ENCODE measurements around the gene BCAS3.

GRCh38 chr17:60908324-60908723 is 230.7 kb downstream of the BCAS3 start:
- TF ChIP-seq, protein P1, sequence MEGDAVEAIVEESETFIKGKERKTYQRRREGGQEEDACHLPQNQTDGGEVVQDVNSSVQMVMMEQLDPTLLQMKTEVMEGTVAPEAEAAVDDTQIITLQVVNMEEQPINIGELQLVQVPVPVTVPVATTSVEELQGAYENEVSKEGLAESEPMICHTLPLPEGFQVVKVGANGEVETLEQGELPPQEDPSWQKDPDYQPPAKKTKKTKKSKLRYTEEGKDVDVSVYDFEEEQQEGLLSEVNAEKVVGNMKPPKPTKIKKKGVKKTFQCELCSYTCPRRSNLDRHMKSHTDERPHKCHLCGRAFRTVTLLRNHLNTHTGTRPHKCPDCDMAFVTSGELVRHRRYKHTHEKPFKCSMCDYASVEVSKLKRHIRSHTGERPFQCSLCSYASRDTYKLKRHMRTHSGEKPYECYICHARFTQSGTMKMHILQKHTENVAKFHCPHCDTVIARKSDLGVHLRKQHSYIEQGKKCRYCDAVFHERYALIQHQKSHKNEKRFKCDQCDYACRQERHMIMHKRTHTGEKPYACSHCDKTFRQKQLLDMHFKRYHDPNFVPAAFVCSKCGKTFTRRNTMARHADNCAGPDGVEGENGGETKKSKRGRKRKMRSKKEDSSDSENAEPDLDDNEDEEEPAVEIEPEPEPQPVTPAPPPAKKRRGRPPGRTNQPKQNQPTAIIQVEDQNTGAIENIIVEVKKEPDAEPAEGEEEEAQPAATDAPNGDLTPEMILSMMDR (IDR thresholded peaks at IDR 0.05): no peak
- no peak for TF ChIP-seq EZH2 (IDR thresholded peaks at IDR 0.05; ENCODE audit: borderline replicate concordance, insufficient read depth, low read depth, low read length, poor library complexity, severe bottlenecking)
